Tibial nerve (tissue), 4 donors: Measurements from ENCODE around the gene TOMM70.

ENCODE experiments used
- EP300 ChIP-seq, 2 donors: sonication (generic); formaldehyde crosslinking; IDR thresholded peaks; one replicate each; pipeline ENCODE4 v1.6.1; 2017; ENCODE audit warnings: antibody characterized with exemption in 2 of 2, mild to moderate bottlenecking in 1 of 2
- TF ChIP-seq, protein P1 (sequence below), 5 experiments: fragments of 200-600 bp in 3 of 5; fragments of 450-650 bp in 2 of 5; sonication (generic) in 3 of 5; IDR thresholded peaks; one replicate each; pipeline ENCODE4 v1.5.1; 2016 to 2019; ENCODE audit warnings: antibody characterized with exemption in 5 of 5, mild to moderate bottlenecking in 3 of 5, moderate library complexity in 2 of 5

DNA sequence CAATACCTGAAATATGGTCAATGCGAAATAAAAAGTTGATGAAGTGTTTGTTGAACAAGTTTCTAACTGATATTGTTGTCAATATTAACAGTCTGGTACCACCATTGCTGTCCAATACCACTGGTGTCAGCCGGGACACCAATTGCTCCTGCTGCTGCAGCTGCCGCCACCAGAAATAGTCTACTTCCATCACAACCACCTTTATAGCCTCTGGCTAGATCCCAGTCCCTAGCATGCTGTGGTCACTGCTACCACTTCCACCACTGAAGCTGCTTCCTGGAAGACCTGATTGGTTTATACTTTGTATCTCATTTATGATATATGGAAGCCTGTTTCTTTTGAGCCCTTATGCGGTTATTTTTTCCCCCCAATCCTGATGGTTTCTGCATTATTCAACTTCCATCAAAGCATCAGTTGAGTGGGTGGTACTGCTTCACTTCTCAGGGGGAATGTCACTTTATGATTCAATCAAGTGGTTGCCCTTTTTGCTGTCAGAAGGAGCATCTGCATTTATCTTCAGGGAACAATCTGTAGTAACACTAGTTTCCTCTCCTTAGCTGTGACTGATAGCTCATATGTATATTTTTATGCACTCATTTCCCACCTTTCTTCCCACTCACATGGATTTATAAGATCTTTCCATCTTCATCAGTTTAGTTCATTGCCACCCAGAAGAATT, 12.2 kb upstream of the TOMM70 start:
- TF ChIP-seq, protein P1, sequence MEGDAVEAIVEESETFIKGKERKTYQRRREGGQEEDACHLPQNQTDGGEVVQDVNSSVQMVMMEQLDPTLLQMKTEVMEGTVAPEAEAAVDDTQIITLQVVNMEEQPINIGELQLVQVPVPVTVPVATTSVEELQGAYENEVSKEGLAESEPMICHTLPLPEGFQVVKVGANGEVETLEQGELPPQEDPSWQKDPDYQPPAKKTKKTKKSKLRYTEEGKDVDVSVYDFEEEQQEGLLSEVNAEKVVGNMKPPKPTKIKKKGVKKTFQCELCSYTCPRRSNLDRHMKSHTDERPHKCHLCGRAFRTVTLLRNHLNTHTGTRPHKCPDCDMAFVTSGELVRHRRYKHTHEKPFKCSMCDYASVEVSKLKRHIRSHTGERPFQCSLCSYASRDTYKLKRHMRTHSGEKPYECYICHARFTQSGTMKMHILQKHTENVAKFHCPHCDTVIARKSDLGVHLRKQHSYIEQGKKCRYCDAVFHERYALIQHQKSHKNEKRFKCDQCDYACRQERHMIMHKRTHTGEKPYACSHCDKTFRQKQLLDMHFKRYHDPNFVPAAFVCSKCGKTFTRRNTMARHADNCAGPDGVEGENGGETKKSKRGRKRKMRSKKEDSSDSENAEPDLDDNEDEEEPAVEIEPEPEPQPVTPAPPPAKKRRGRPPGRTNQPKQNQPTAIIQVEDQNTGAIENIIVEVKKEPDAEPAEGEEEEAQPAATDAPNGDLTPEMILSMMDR (IDR thresholded peaks at IDR 0.05) = no peak
- TF ChIP-seq EP300 (IDR thresholded peaks at IDR 0.05) = no peak
